SK-N-MC (cell line): Measurements from ENCODE around the gene TACC2.

Source experiments
- EZH2 ChIP-seq: fragments of 200-600 bp; sonication (generic); IDR thresholded peaks from one replicate; pipeline ENCODE4 v1.6.1; 2017; ENCODE audit warnings: antibody characterized with exemption
- FOXP2 ChIP-seq: optimal IDR thresholded peaks from 2 replicates; pipeline ENCODE3; 2011; ENCODE audit warnings: mild to moderate bottlenecking, moderate library complexity; ENCODE audit not compliant: insufficient read depth; ENCODE audit errors: extremely low read length, control extremely low read depth
- POLR2AphosphoS5 ChIP-seq: IDR thresholded peaks from 2 replicates; pipeline ENCODE4 v1.6.1; 2012; ENCODE audit warnings: mild to moderate bottlenecking, low read depth, low read length, borderline replicate concordance

- TF ChIP-seq EZH2: no peak
- no peak for TF ChIP-seq POLR2AphosphoS5
- TF ChIP-seq FOXP2: no peak
Observed at GRCh38 chr10:122018951-122019413, 30.0 kb downstream of the TACC2 start.
